ENCODE results near the gene ZFP36L2. TPM values are rescaled to one million over a fixed set of nuclear protein-coding genes. Genes with fewer than 3 reads are reported as not detected.

The ZFP36L2 gene
- total and polyA plus RNA-seq, 9 of the 15 experiments (the other 6 are each of a cell fraction or from before 2014, with no cell fraction given) = 4.1 to 60.6 (median 20.3) TPM

- TF ChIP-seq HOXB6 (CRISPR knock-in tag; IDR thresholded peaks at IDR 0.05; ENCODE audit: borderline replicate concordance) = no peak
- no peak for TF ChIP-seq PHF20 (IDR thresholded peaks at IDR 0.05; ENCODE audit: partially characterized antibody)
- no peak for TF ChIP-seq AFF4 (CRISPR knock-in tag; IDR thresholded peaks at IDR 0.05)
- no peak for TF ChIP-seq ZBTB43 (CRISPR knock-in tag; IDR thresholded peaks at IDR 0.05)
- TF ChIP-seq GATAD2A (IDR thresholded peaks at IDR 0.05) = no peak; the same call in 1 of the 2 replicates
- no peak for TF ChIP-seq ETV5 (CRISPR knock-in tag; IDR thresholded peaks at IDR 0.05; ENCODE audit: low read depth)
- TF ChIP-seq WHSC1 (IDR thresholded peaks at IDR 0.05; ENCODE audit: low read length) = no peak
- TF ChIP-seq ETS1 (conservative IDR thresholded peaks at IDR 0.05; ENCODE audit: control insufficient read depth, low read depth, low read length) = no peak
- TF ChIP-seq CBX2 (IDR thresholded peaks at IDR 0.05; ENCODE audit: insufficient read depth, low read length, poor library complexity, severe bottlenecking) = no peak
- TF ChIP-seq SREBF1 (IDR thresholded peaks at IDR 0.05; ENCODE audit: borderline replicate concordance, low read depth, low read length) = no peak
- TF ChIP-seq MTF1 (CRISPR knock-in tag; IDR thresholded peaks at IDR 0.05; ENCODE audit: borderline replicate concordance) = no peak
- no peak for TF ChIP-seq ZNF140 (CRISPR knock-in tag; IDR thresholded peaks at IDR 0.05)
- TF ChIP-seq NONO (IDR thresholded peaks at IDR 0.05; ENCODE audit: low read depth in 2 of 2, low read length in 1 of 2) = no peak
- TF ChIP-seq MAX (CRISPR knock-in tag; IDR thresholded peaks at IDR 0.05) = no peak
- TF ChIP-seq NFRKB (IDR thresholded peaks at IDR 0.05; ENCODE audit: low read depth) = peak; percentile 61; the same call in 1 of the 2 replicates
- TF ChIP-seq CHCHD3 (CRISPR knock-in tag; IDR thresholded peaks at IDR 0.05) = no peak
- TF ChIP-seq ZNF778 (CRISPR knock-in tag; IDR thresholded peaks at IDR 0.05) = no peak
- TF ChIP-seq MYNN (IDR thresholded peaks at IDR 0.05) = no peak
- TF ChIP-seq MYNN (CRISPR knock-in tag; IDR thresholded peaks at IDR 0.05) = no peak
- TF ChIP-seq DDX20 (tag; IDR thresholded peaks at IDR 0.05; ENCODE audit: low read depth) = no peak
- TF ChIP-seq PKNOX1 (IDR thresholded peaks at IDR 0.05) = no peak; the same call in 1 of the 2 replicates
- no peak; the same call in 1 of the 2 replicates for TF ChIP-seq CTBP1 (IDR thresholded peaks at IDR 0.05; ENCODE audit: borderline replicate concordance)
- no peak for TF ChIP-seq SRSF9 (IDR thresholded peaks at IDR 0.05; ENCODE audit: borderline replicate concordance, low read depth, low read length)
Observed at GRCh38 chr2:43174368-43174916, 52.0 kb downstream of the ZFP36L2 start (continued).

All from K562 (cell line).